ENCODE measurements around the gene PLAU. TPM values are rescaled to one million over a fixed set of nuclear protein-coding genes. Genes with fewer than 3 reads are reported as not detected.
A peak's percentile ranks its signal among the peaks of the same experiment; 100 is the strongest.
"Not testable (repeated sequence)": the region's sequence is repeated elsewhere in the genome, so short reads cannot be mapped to it uniquely, and the experiment has no call there.

The PLAU gene
- total and polyA plus RNA-seq, 2 experiments from 2014 or later: 13.3 to 17.5 TPM

- ATAC-seq (no peak), DNase-seq (ENCODE audit: low spot score) (no peak)
- H4K20me1 ChIP-seq (replicated peaks; ENCODE audit: insufficient read depth): no peaks in the 10 kb centered on the region
- Mint-ChIP-seq H3K36me3 (ENCODE audit: low read depth) (peaks cover 19% of the 10 kb centered on the region), H3K4me3 (no peak overlapping the region), H3K9me3 (no peaks in the 10 kb centered on the region), H3K27me3 (ENCODE audit: insufficient read depth, low read depth, poor library complexity) (peaks cover 7% of the 10 kb centered on the region), H3K4me1 (peaks cover 21% of the 10 kb centered on the region), H3K27ac (no peak overlapping the region)
- no peak overlapping the region for H2AFZ ChIP-seq
- peaks cover 6% of the 10 kb centered on the region; the same call in 1 of the 2 replicates for H3F3A ChIP-seq (replicated peaks; ENCODE audit: low read depth)
- peaks cover 12% of the 10 kb centered on the region for H3K4me1 ChIP-seq (ENCODE audit: insufficient read depth)
- TF ChIP-seq ZNF114 (CRISPR knock-in tag; IDR thresholded peaks at IDR 0.05) (no peak), NANOG (IDR thresholded peaks at IDR 0.05; ENCODE audit: borderline replicate concordance) (no peak), JUNB (IDR thresholded peaks at IDR 0.05; ENCODE audit: unreplicated experiment) (no peak), EZH2phosphoT487 (IDR thresholded peaks at IDR 0.05; ENCODE audit: unreplicated experiment) (no peak), POLR2AphosphoS5 (IDR thresholded peaks at IDR 0.05; ENCODE audit: low read depth) (no peak), STAT1 (IDR thresholded peaks at IDR 0.05; ENCODE audit: unreplicated experiment) (no peak), ETS1 (IDR thresholded peaks at IDR 0.05) (no peak)
- no peak overlapping the region for H3K4me2 ChIP-seq
- 0 out of 2 replicates have a peak, but pooled peaks cover 3% of the 10 kb centered on the region for H3K9me2 ChIP-seq (ENCODE audit: insufficient read depth)
- no peak overlapping the region for H3K27ac ChIP-seq (ENCODE audit: low read depth)
- H3K27me3 ChIP-seq (ENCODE audit: insufficient read depth): peaks cover 6% of the 10 kb centered on the region
- H3K4me3 ChIP-seq: no peak overlapping the region
- H3K79me2 ChIP-seq (replicated peaks; ENCODE audit: insufficient read depth): no peaks in the 10 kb centered on the region
- H3K36me3 ChIP-seq (ENCODE audit: insufficient read depth): no peaks in the 10 kb centered on the region
These were observed 6.8 kb downstream of the PLAU start for GRCh38 chr10:73917566-73918305.

- not testable (repeated sequence) for H4K20me1 ChIP-seq (replicated peaks; ENCODE audit: insufficient read depth); H3K27me3 Mint-ChIP-seq (ENCODE audit: insufficient read depth, low read depth, poor library complexity); H3K36me3 ChIP-seq (ENCODE audit: insufficient read depth); H3K79me2 ChIP-seq (replicated peaks; ENCODE audit: insufficient read depth); H3K27ac ChIP-seq (ENCODE audit: low read depth); H3K9me3 Mint-ChIP-seq; H3K4me2 ChIP-seq; H3K9me2 ChIP-seq (ENCODE audit: insufficient read depth); H3K27me3 ChIP-seq (ENCODE audit: insufficient read depth); H3K27ac Mint-ChIP-seq; ATAC-seq; H3K4me3 Mint-ChIP-seq; H3F3A ChIP-seq (replicated peaks; ENCODE audit: low read depth); H3K4me3 ChIP-seq; DNase-seq (ENCODE audit: low spot score)
- peaks cover 20% of the 10 kb centered on the region for H3K4me1 Mint-ChIP-seq
- Histone ChIP-seq H3K4me1 (ENCODE audit: insufficient read depth) (peaks cover 16% of the 10 kb centered on the region), H2AFZ (peak overlapping the region; percentile 15; the same call in 1 of the 2 replicates)
- H3K36me3 Mint-ChIP-seq (ENCODE audit: low read depth): peaks cover 14% of the 10 kb centered on the region
These were observed 8.5 kb downstream of the PLAU start for GRCh38 chr10:73919481-73919880.

GRCh38 chr10:73920089-73920488, 9.2 kb downstream of the PLAU start:
- DNase-seq (ENCODE audit: low spot score) (peak; percentile 30), ATAC-seq (peak; percentile 44)
- Histone ChIP-seq H3K79me2 (replicated peaks; ENCODE audit: insufficient read depth) (no peaks in the 10 kb centered on the region), H3K36me3 (ENCODE audit: insufficient read depth) (no peaks in the 10 kb centered on the region), H3K4me2 (no peak overlapping the region), H3K9me2 (ENCODE audit: insufficient read depth) (no peaks in the 10 kb centered on the region), H3K27me3 (ENCODE audit: insufficient read depth) (no peaks in the 10 kb centered on the region), H4K20me1 (replicated peaks; ENCODE audit: insufficient read depth) (no peaks in the 10 kb centered on the region), H3K27ac (ENCODE audit: low read depth) (no peak overlapping the region), H2AFZ (peak overlapping the region; percentile 15; the same call in 1 of the 2 replicates), H3K4me3 (no peak overlapping the region), H3K4me1 (ENCODE audit: insufficient read depth) (peaks cover 15% of the 10 kb centered on the region), H3F3A (replicated peaks; ENCODE audit: low read depth) (peaks cover 6% of the 10 kb centered on the region; the same call in 1 of the 2 replicates)
- Mint-ChIP-seq H3K9me3 (no peaks in the 10 kb centered on the region), H3K27me3 (ENCODE audit: insufficient read depth, low read depth, poor library complexity) (peaks cover 9% of the 10 kb centered on the region), H3K36me3 (ENCODE audit: low read depth) (peaks cover 9% of the 10 kb centered on the region), H3K4me1 (peaks cover 19% of the 10 kb centered on the region), H3K27ac (peak overlapping the region; percentile 84), H3K4me3 (no peak overlapping the region)
- TF ChIP-seq POLR2AphosphoS5 (IDR thresholded peaks at IDR 0.05; ENCODE audit: low read depth) (no peak), NANOG (IDR thresholded peaks at IDR 0.05; ENCODE audit: borderline replicate concordance) (no peak), EZH2phosphoT487 (IDR thresholded peaks at IDR 0.05; ENCODE audit: unreplicated experiment) (no peak), STAT1 (IDR thresholded peaks at IDR 0.05; ENCODE audit: unreplicated experiment) (no peak), ZNF331 (CRISPR knock-in tag; IDR thresholded peaks at IDR 0.05; ENCODE audit: low read depth) (no peak), JUNB (IDR thresholded peaks at IDR 0.05; ENCODE audit: unreplicated experiment) (no peak), ETS1 (IDR thresholded peaks at IDR 0.05) (no peak), CTCF (conservative IDR thresholded peaks at IDR 0.05; ENCODE audit: low read depth in 2 of 2) (no peak), REST (IDR thresholded peaks at IDR 0.05; ENCODE audit: unreplicated experiment) (no peak)
